Heart left ventricle (tissue), 13 donors: ENCODE measurements around the gene CYB5R2.

Experiments used
- POLR2A ChIP-seq, 2 donors: fragments of 450-650 bp; IDR thresholded peaks; one replicate each; pipeline ENCODE4 v1.6.1; 2017; ENCODE audit warnings: antibody characterized with exemption in 2 of 2, mild to moderate bottlenecking in 2 of 2, moderate library complexity in 2 of 2
- TF ChIP-seq, protein P1 (sequence below), 12 donors: fragments of 200-600 bp; sonication (generic) in 4 of 12; IDR thresholded peaks; one replicate each; pipeline versions ENCODE4 v1.5.0 to v1.8.0; 2018 to 2022; ENCODE audit warnings: antibody characterized with exemption in 12 of 12, mild to moderate bottlenecking in 5 of 12
- donor health status: ischemic (EF 13 %, LVEDD 7.1; RV severe dilation, severe dysfunction).
- donor health status: DM: no; HTN: yes; CAD: no.
- donor health status: DM: no; HTN: no; CAD: no.
- donor health status: ischemic (EF 25% LVEDD 6.9; RV normal size, moderate dysfunction).
- donor health status: ischemic (EF 25% LVEDD 5.7; RV mildly dilated, moderate dysfunction).
- donor health status: ischemic (EF 35%, LVEDD 5.7; RV mildly dilated, moderate dysfunction).
- donor health status: nonischemic (EF 11% LVEDD 7.7; RV severe dilation, severe dysfunction).
- donor health status: DM: yes; HTN: yes; CAD: no.
- donor health status: PGD.
- donor health status: ischemic (EF 29% LVEDD 5.4; RV normal size, mild dysfunction).
- donor health status: nonischemic (EF 23%, LVEDD 6.1; RV moderate dilation, normal function).

GRCh38 chr11:7628660-7629059 is 44.6 kb downstream of the CYB5R2 start:
- TF ChIP-seq, protein P1, sequence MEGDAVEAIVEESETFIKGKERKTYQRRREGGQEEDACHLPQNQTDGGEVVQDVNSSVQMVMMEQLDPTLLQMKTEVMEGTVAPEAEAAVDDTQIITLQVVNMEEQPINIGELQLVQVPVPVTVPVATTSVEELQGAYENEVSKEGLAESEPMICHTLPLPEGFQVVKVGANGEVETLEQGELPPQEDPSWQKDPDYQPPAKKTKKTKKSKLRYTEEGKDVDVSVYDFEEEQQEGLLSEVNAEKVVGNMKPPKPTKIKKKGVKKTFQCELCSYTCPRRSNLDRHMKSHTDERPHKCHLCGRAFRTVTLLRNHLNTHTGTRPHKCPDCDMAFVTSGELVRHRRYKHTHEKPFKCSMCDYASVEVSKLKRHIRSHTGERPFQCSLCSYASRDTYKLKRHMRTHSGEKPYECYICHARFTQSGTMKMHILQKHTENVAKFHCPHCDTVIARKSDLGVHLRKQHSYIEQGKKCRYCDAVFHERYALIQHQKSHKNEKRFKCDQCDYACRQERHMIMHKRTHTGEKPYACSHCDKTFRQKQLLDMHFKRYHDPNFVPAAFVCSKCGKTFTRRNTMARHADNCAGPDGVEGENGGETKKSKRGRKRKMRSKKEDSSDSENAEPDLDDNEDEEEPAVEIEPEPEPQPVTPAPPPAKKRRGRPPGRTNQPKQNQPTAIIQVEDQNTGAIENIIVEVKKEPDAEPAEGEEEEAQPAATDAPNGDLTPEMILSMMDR (IDR thresholded peaks at IDR 0.05) = no peak
- TF ChIP-seq POLR2A (IDR thresholded peaks at IDR 0.05) = no peak
